ENCODE data around the gene SUPT6H.

Gene SUPT6H

DNA sequence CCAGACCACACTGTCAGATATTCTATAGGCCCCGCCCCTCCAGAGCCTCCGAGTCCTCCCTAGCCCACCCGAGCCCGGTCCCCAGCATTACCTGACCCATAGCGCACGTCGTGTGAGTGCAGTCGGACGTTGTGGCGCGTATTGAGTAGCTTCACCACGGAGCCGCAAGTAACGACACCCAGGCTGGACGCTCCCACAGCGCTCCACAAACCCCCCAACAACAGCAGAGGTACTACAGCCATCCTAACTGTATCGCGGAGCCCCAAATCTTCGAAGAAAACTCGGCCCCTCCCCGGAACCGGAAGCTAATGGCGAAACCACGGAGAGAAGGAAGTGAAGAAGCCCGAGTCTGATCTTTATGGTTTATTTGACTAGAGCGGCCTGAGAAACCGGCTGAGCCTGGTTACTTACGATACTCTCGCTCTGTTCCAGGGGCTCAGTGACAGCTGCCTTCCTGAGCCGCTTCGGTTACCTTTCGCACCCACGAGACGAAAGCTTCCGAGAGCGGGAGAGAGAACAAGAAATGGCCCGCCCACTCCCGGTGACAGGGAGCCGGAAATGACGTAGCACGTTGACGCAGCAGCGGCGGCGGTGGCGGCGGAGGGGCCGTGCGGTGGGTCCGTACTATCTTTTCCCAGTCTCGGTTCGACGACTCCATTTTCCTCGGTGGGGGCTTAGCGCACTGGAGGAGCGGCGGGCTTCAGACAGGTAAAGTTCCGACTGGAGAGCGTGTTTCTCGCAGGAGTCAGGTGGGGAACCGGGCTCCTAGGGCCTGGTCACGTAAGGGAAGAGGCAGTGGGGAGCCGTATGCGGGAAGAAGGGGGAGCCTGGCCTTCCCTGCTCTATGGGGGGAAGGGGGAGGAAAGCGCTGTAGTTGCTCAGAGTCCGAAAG is at the start of gene SUPT6H, which contains the start of gene SDF2:
SUPT6H (plus strand) TSS at position 571 of the 892 bp plus-strand sequence. CDS start 11,197 bp downstream, outside the sequence.
SDF2 (minus strand) TSS at position 272 of the 892 bp plus-strand sequence; CDS start at position 242, 30 bp downstream.
- DNase-seq: peak; percentile 75 to 83

DNA sequence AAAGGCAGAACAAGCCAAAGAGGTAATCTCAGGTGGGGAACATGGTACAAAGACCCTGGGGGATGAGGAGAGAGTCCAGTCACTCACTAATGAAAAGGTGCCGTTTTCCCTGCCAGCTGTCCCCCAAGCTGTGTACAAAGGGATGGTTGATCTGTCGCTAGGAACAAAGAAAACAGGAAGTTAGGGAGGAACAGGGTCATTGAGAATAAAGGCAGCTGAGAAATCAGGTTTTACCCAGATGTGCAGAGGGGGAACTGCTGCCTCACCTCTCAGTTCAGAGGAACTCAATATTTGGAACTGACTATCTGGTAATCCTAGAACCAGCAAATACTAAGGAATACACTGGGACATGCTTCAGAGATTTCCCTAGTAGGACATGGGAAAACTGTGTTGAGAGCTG is 49.5 kb upstream of the SUPT6H start:
- no peak for DNase-seq

GRCh38 chr17:28612936-28613872 is 48.8 kb upstream of the SUPT6H start:
- DNase-seq: peak; percentile 5 to 19

GRCh38 chr17:28613931-28614381 is 48.0 kb upstream of the SUPT6H start, which contains the start of gene RSKR:
RSKR (minus strand) TSS chr17:28614185; CDS start chr17:28614161, 24 bp downstream.
- DNase-seq: no peak

DNA sequence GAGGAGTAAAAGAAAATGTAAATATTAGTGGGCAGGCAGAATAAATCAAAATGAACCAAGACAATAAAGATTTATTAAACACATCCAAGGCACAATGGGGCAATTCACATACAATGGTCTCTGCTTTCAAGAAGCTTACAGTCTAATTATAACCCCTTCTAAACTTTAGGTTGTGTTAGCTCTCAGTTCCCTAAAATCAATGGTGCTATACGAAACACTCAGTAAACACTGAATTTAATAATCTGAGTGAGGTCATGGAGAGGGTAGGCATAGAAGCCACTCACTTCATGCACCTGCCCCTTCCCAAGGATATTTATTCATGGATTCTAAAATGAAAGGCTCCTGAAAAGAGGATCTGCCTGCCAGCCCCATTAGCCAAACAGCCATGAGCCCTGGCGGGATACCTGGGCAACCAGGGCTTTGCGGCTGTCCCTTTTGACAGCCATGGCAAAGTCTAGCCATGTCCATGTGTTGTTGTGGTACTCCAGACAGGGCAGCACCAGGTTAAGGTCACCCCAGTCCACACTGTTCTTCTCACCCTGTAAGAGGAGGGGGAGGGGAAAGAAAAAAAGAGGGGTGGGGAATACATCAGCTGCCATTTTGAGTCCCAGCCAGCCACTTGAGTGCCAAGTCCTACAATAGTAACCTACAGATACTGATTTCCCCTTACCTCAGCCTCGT is 46.6 kb upstream of the SUPT6H start:
- DNase-seq: no peak

DNA sequence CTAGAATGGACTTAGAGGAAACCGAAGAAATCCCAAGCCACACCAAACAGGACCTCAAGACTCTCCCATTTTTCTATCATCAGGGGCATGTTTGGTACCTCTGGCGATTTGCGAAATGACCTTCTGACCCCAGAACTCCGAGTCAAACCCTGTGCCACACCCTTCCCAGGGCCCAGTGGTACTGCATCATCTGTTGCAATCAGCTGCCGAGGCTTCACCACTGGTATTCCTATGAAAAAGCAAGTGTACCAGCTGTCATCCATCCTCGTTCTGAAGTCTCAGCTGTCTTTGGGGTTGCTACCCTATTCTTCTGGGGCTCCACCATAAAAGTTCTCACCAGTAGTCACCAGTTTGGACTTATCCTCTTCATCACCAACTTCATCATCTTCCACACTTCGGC is 45.7 kb upstream of the SUPT6H start:
- no peak for DNase-seq

DNA sequence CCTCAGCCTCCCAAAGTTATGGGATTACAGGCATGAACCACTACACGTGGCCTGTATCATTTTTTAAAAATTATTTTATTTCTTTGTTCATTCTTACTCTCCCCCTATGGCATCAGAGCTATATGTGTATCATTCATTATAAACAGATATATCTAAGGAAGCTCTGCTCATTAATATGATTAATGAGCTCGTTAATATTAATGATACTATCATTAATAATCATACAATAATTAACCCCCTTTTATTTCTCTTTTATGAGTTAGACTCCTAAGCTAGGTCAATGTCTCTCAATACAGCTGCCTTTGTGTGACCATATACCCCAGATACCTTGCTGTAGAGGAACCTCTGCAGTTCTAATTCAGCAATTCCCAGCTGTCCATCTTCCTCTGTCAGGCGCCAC is 43.5 kb upstream of the SUPT6H start:
- DNase-seq: no peak

DNA sequence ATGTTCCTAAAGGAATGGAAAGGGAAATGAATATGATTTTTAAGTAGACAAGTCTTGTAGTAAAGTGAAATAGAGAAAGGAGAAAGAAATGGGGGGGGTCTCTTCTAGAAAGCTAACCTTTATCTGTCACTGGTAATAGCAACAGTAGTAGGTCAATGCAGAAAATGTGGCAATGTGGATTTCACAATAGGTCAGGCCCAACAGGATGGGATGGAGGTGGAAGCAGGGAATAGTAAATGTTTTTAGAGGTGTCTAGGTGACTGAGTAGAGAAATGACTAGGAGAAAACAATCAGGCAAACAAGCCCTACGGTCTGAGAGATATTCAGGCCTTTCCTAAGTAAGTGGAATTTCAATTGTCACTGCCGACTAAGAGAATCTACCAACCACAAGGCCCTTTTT is 42.0 kb upstream of the SUPT6H start:
- no peak for DNase-seq

DNA sequence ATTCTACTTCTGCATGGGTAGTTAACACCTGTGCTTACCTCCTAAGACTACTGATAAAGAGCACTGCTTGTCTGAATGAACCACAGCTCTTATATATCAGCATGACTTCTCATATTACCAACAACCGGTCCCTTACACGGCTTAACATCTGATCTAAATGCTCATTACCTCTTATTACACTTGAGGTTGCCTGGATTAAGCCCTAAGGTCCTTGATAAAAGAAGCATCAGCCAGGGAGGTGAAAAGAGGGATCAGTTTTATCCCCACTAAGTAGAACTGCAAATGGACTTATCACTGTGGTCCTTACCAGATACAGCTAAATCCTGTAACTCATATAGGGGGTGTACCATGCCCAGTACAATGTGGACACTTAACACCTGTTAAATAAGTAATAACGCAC is 39.8 kb upstream of the SUPT6H start:
- no peak for DNase-seq

DNA sequence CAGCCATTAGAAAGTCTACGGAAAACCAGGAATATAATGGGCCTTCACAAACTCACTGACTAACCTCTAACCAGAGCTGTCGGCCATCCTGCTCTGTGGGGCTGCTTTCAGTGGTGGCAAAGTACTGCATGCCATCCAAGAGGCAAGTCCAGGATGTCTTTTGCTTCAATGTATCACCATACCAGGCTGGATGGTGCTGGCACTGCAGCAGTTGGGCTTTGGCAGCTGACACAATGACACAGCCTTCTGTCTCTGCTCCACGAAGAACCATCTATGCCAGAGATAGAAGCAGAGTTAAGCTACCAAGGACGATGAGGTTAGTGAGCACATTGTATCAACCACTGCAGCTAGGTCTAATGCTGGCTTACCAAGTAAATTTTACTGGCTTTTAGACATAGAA is 38.3 kb upstream of the SUPT6H start:
- no peak for DNase-seq

GRCh38 chr17:28624148-28624547 is 37.9 kb upstream of the SUPT6H start:
- DNase-seq: no peak

GRCh38 chr17:28626818-28627217 is 35.2 kb upstream of the SUPT6H start:
- DNase-seq: no peak

DNA sequence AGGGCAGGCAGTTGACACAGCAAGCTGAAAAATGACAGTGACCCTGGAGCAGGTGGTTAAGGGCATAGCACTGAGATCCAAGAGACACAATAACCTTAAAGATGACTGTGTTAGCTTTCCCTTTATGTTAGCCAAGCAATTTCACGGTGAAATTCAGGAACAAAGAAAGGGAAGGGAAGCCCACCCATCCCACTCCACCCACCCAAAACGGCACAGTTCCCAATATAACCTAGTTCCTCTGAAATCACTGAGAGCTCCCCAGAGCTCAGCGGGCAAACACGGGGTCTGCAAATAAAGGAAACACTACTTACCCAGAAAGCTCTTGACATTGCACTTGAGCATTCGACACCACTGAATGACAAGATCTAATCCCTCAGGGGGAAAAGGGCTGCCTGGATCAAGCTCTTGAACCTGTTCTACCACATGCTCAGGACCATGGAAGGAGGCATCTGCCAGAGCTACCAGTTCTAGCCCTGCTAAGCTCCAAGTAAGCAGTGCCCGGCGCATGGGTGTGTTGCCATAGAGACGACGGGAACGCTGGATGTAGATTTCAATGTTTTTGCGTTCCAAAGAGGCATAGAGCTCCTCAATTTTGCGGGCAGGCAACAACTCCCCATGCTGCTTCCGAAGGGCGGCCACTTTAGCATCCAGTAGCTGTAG is 27.7 kb upstream of the SUPT6H start:
- no peak for DNase-seq

GRCh38 chr17:28635506-28635905 is 26.5 kb upstream of the SUPT6H start:
- no peak for DNase-seq

- DNase-seq: no peak
Observed at GRCh38 chr17:28641579-28641978, 20.4 kb upstream of the SUPT6H start.

- peak in 1 of 2 experiments; percentile 7 for DNase-seq
Observed at GRCh38 chr17:28643983-28644786, 17.8 kb upstream of the SUPT6H start.

DNA sequence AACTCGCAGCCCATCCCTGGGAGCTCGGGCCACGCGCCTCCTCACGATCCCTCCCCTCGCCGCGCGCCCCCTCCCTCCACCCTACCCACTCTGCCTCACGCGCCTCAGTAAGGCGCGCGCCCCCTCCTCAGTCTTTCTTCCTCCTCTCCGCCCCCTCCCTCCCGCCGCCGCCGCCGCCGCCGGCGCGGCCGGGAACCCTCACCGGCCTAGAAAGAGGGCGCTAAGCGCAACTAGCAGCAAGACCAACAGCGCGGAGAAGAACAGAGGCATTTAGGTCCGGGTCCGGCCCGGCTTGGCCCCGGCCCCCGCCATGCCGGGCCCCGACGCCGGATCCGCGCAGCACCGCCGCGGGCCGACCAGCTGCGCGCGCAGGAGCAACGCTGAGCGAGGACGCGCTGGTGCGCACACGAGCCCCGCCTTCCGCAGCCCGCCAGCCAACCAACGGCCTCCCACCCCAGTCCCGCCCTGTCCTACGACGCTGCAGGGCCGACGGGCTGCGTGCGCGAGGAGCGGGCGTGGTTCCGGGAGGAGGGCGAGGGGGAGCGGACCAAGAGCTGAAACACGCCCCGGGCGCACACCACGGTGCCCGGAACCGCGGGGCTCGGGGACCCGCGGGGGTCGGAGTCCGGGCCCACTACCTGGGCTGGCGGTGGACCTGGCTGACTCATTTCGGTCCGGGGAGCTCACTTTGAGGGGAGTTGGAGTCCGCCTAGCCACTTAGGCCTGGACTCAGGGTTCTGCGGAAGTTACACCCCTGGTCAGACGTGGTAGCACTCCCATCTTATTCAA is 17.0 kb upstream of the SUPT6H start, which contains the start of gene BLTP2:
BLTP2 (minus strand) TSS at position 372 of the 789 bp plus-strand sequence; CDS start at position 270, 102 bp downstream.
- peak; percentile 85 to 93 for DNase-seq

DNA sequence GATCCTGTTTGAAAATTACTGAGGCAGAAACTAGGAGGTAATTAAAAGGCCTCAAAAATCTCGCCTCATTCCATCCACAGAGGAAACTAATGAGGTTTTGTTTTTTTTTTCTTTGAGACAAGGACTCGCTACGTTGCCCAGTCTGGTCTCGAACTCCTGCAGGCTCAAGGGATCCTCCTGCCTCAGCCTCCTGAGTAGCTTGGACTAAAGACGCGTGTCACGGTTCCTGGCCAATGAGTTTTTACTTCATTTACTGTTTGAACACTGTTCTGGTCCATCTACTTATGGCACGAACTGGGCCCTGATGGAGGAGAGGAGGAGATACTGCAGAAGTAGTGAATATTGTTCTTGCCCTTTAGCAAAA is 16.4 kb upstream of the SUPT6H start:
- no peak for DNase-seq

GRCh38 chr17:28646039-28646754 is 15.8 kb upstream of the SUPT6H start:
- no peak for DNase-seq

- DNase-seq: no peak
Observed at GRCh38 chr17:28648698-28649097, 13.3 kb upstream of the SUPT6H start.
